Spleen (tissue), 11 donors: ENCODE measurements around the gene ATG16L2. TPM values are rescaled to one million over a fixed set of nuclear protein-coding genes. Genes with fewer than 3 reads are reported as not detected.
"Not testable (repeated sequence)": the region's sequence is repeated elsewhere in the genome, so short reads cannot be mapped to it uniquely, and the experiment has no call there.

ENCODE experiments used
- DNase-seq: peaks from one replicate; pipeline ENCODE4 v3.0.0-alpha.2; 2020
- H3K27ac ChIP-seq, 8 donors: fragments of 200-600 bp; sonication (generic) in 7 of 8; 1 replicate in 4 of 8; 2 replicates in 4 of 8; pipeline versions ENCODE4 v1.5.0 to v1.8.0; 2016 to 2021; ENCODE audit warnings: inconsistent platforms in 4 of 8, mild to moderate bottlenecking in 4 of 8, moderate library complexity in 1 of 8
- H3K27me3 ChIP-seq, 7 donors: fragments of 200-600 bp; sonication (generic) in 6 of 7; replicated peaks in 1 of 7; 1 replicate in 4 of 7; 2 replicates in 3 of 7; pipeline versions ENCODE4 v1.5.0 to v1.8.0; 2016 to 2021; ENCODE audit warnings: inconsistent platforms in 3 of 7, mild to moderate bottlenecking in 1 of 7
- H3K36me3 ChIP-seq, 6 donors: fragments of 200-600 bp; sonication (generic) in 5 of 6; 1 replicate in 4 of 6; 2 replicates in 2 of 6; pipeline versions ENCODE4 v1.5.0 to v1.8.0; 2016 to 2021; ENCODE audit warnings: inconsistent platforms in 2 of 6
- H3K4me1 ChIP-seq, 6 donors: fragments of 200-600 bp; sonication (generic) in 5 of 6; 1 replicate in 3 of 6; 2 replicates in 3 of 6; pipeline versions ENCODE4 v1.5.0 to v1.8.0; 2016 to 2021; ENCODE audit warnings: inconsistent platforms in 3 of 6
- H3K4me3 ChIP-seq, 8 donors: fragments of 200-600 bp; sonication (generic) in 7 of 8; 1 replicate in 4 of 8; 2 replicates in 4 of 8; pipeline versions ENCODE4 v1.5.0 to v1.8.0; 2016 to 2021; ENCODE audit warnings: inconsistent platforms in 4 of 8, mild to moderate bottlenecking in 4 of 8, moderate library complexity in 2 of 8
- H3K9me3 ChIP-seq, 8 donors: fragments of 200-600 bp; sonication (generic) in 7 of 8; 1 replicate in 4 of 8; 2 replicates in 4 of 8; pipeline versions ENCODE4 v1.5.0 to v1.8.0; 2016 to 2021; ENCODE audit warnings: inconsistent platforms in 4 of 8
- CTCF ChIP-seq, 11 experiments: fragments of 200-600 bp in 7 of 11; fragments of 450-650 bp in 4 of 11; sonication (generic) in 4 of 11; IDR thresholded peaks in 8 of 11; conservative IDR thresholded peaks in 3 of 11; 1 replicate in 7 of 11; 2 replicates in 4 of 11; pipeline versions ENCODE4 v1.4.0 to v1.8.0; 2016 to 2021; ENCODE audit warnings: antibody characterized with exemption in 11 of 11, inconsistent platforms in 4 of 11, mild to moderate bottlenecking in 1 of 11
- POLR2A ChIP-seq, 3 donors: fragments of 450-650 bp; IDR thresholded peaks; one replicate each; pipeline ENCODE4 v1.5.1; 2017; ENCODE audit warnings: antibody characterized with exemption in 3 of 3, mild to moderate bottlenecking in 1 of 3
- POLR2AphosphoS5 ChIP-seq, 3 donors: sonication (generic); formaldehyde crosslinking; IDR thresholded peaks; one replicate each; pipeline ENCODE4 v1.5.1; 2017; ENCODE audit warnings: antibody characterized with exemption in 3 of 3
- WGBS, 5 donors: extraction: QIAGEN DNeasy Blood & Tissue Kit in 3 of 5; methylation state at CpG; one replicate each; pipeline versions ENCODE4 v1.1.5 to v1.1.7; 2013 to 2018; 5-methylcytosine and 5-hydroxymethylcytosine counted together
- intact Hi-C: fragments of 100-400 bp; cut with DNase I; formaldehyde crosslinking; loops from one replicate; pipeline ENCODE4 v1.15.0; 2023; ENCODE audit warnings: low total_unique reads
- polyA plus RNA-seq, 3 donors: library from polyadenylated mRNA; stranded (reverse); fragments of 200-250 nt; gene quantifications; one replicate each; pipeline ENCODE4 v1.2.1, GENCODE V29; 2013
- total RNA-seq, 7 donors: library from RNA; depleted of rRNA in 3 of 7; stranded (reverse); fragments of >200 nt in 3 of 7; fragmentation: NEBNext Ultra II Directional in 4 of 7; extraction: Animal tissue kit (Norgen Biotek cat#: 25700) in 4 of 7; gene quantifications; one replicate each; pipeline versions ENCODE4 v1.1.0 to v1.2.1, GENCODE V29; 2016 to 2021
- donor health status: healthy with polysubstance abuse.
- donor health status: DM: no; HTN: no; CAD: no; lungs with moderate emphysema.
- donor health status: DM: no; HTN: no; CAD: no.
- donor health status: Bipolar disorder and iron deficiency.
- donor health status: healthy.
- donor health status: DM: no; HTN: no; CAD: no.
- donor health status: DM: yes; HTN: yes; CAD: no.

The ATG16L2 gene
- total and polyA plus RNA-seq, 10 donors: 96.9 to 368 (median 237) TPM

- H3K36me3 ChIP-seq: peaks cover 0 to 27% (median 6%) of the 10 kb centered on the region in 6 donors
- peak overlapping the region; percentile 4 to 99 (median 93) for H3K27ac ChIP-seq
- H3K9me3 ChIP-seq: no peaks in the 10 kb centered on the region
- TF ChIP-seq POLR2AphosphoS5 (IDR thresholded peaks at IDR 0.05): no peak
- no peak for TF ChIP-seq POLR2A (IDR thresholded peaks at IDR 0.05)
- no peak for TF ChIP-seq CTCF (IDR thresholded peaks at IDR 0.05 in 8 of 11, conservative IDR thresholded peaks at IDR 0.05 in 3 of 11)
- intact Hi-C loops: no loop called here
- WGBS, 5 donors: 15 to 47% (median 34%) methylated on average over 2 of the region's 2 CpGs
- no peak for DNase-seq
- H3K27me3 ChIP-seq: no peaks in the 10 kb centered on the region
- peak overlapping the region in 2 of 8 donors; percentile 3 to 52 for H3K4me3 ChIP-seq
- H3K4me1 ChIP-seq: peaks cover 13 to 88% (median 47%) of the 10 kb centered on the region in 6 donors
Measured at GRCh38 chr11:72807792-72808191, 6.4 kb upstream of the ATG16L2 start.

- Histone ChIP-seq H3K27ac (peak overlapping the region; percentile 4 to 99 (median 93)), H3K36me3 (peaks cover 0 to 27% (median 6%) of the 10 kb centered on the region in 6 donors), H3K4me3 (peak overlapping the region in 2 of 8 donors; percentile 3 to 52), H3K27me3 (no peaks in the 10 kb centered on the region), H3K9me3 (no peaks in the 10 kb centered on the region), H3K4me1 (peaks cover 19 to 94% (median 53%) of the 10 kb centered on the region in 6 donors)
- 64 to 81% (median 77%) methylated on average over 4 of the region's 4 CpGs for WGBS, 5 donors
- intact Hi-C loops: no loop called here
- TF ChIP-seq CTCF (IDR thresholded peaks at IDR 0.05 in 8 of 11, conservative IDR thresholded peaks at IDR 0.05 in 3 of 11) (no peak), POLR2AphosphoS5 (IDR thresholded peaks at IDR 0.05) (no peak), POLR2A (IDR thresholded peaks at IDR 0.05) (no peak)
- no peak for DNase-seq
Measured at GRCh38 chr11:72808331-72808798, 5.8 kb upstream of the ATG16L2 start.

GRCh38 chr11:72811686-72812085, 2.5 kb upstream of the ATG16L2 start:
- WGBS, 5 donors: 91 to 96% (median 94%) methylated on average over 10 of the region's 10 CpGs
- Histone ChIP-seq H3K4me3 (peak overlapping the region in 4 of 8 donors; percentile 87 to 95 (median 92)), H3K27ac (peak overlapping the region in 6 of 8 donors; percentile 98 to 99 (median 98)), H3K4me1 (peaks cover 26 to 93% (median 70%) of the 10 kb centered on the region in 6 donors), H3K36me3 (peaks cover 0 to 32% (median 6%) of the 10 kb centered on the region in 6 donors)
- H3K27me3 ChIP-seq, DNase-seq, H3K9me3 ChIP-seq, intact Hi-C loops: not testable (repeated sequence)

- intact Hi-C loops: no loop called here
- peaks cover 32 to 93% (median 70%) of the 10 kb centered on the region in 6 donors for H3K4me1 ChIP-seq
- H3K36me3 ChIP-seq: peaks cover 0 to 41% (median 13%) of the 10 kb centered on the region in 6 donors
- TF ChIP-seq CTCF (IDR thresholded peaks at IDR 0.05 in 8 of 11, conservative IDR thresholded peaks at IDR 0.05 in 3 of 11) (no peak), POLR2A (IDR thresholded peaks at IDR 0.05) (no peak), POLR2AphosphoS5 (IDR thresholded peaks at IDR 0.05) (no peak)
- H3K9me3 ChIP-seq: no peaks in the 10 kb centered on the region
- peak; percentile 56 for DNase-seq
- WGBS, 5 donors: 20 to 31% (median 26%) methylated on average over 4 of the region's 4 CpGs
- peak overlapping the region in 7 of 8 donors; percentile 82 to 99 (median 94) for H3K4me3 ChIP-seq
- H3K27ac ChIP-seq: peak overlapping the region; percentile 98 to 99 (median 98)
- no peaks in the 10 kb centered on the region for H3K27me3 ChIP-seq
Measured at GRCh38 chr11:72812604-72812966, 1.6 kb upstream of the ATG16L2 start.
